Astrocyte (in vitro differentiated cells and primary cell): ENCODE data around the gene DMRTA2. TPM values are rescaled to one million over a fixed set of nuclear protein-coding genes. Genes with fewer than 3 reads are reported as not detected.

ENCODE experiments used
- DNase-seq: peaks from one replicate; pipeline ENCODE4 v3.0.0-alpha.2; 2010; ENCODE audit warnings: low read depth
- FAIRE-seq: peaks from 2 replicates; lab custom pipeline; 2011; peaks lifted over from hg19 to GRCh38; lab: Jason Lieb, UNC
- H2AFZ ChIP-seq: 2 replicates; pipeline ENCODE4 v1.6.0; 2012; ENCODE audit warnings: low read depth, low read length, inconsistent platforms
- H3K27ac ChIP-seq: 2 replicates; pipeline ENCODE4 v1.5.1; 2011; ENCODE audit warnings: low read depth, low read length, inconsistent platforms
- H3K27me3 ChIP-seq: 2 replicates; pipeline ENCODE4 v1.6.0; 2011; ENCODE audit warnings: low read length, inconsistent platforms; ENCODE audit not compliant: insufficient read depth
- H3K36me3 ChIP-seq: 2 replicates; pipeline ENCODE4 v1.5.1; 2011; ENCODE audit warnings: low read length, inconsistent platforms; ENCODE audit not compliant: insufficient read depth
- H3K4me1 ChIP-seq: 2 replicates; pipeline ENCODE4 v1.5.1; 2011; ENCODE audit warnings: low read length, inconsistent platforms; ENCODE audit not compliant: insufficient read depth
- H3K4me2 ChIP-seq: 2 replicates; pipeline ENCODE4 v1.6.0; 2012; ENCODE audit warnings: low read length, inconsistent platforms
- H3K4me3 ChIP-seq: 2 replicates; pipeline ENCODE4 v1.5.1; 2011; ENCODE audit warnings: low read depth, mild to moderate bottlenecking, low read length, inconsistent platforms; ENCODE audit not compliant: insufficient read depth
- H3K79me2 ChIP-seq: 2 replicates; pipeline ENCODE4 v1.6.0; 2012; ENCODE audit warnings: mild to moderate bottlenecking, low read length, inconsistent platforms; ENCODE audit not compliant: insufficient read depth
- H3K9ac ChIP-seq: 2 replicates; pipeline ENCODE4 v1.6.0; 2012; ENCODE audit warnings: mild to moderate bottlenecking, low read length, inconsistent platforms
- H3K9me3 ChIP-seq: 2 replicates; pipeline ENCODE4 v1.5.1; 2012; ENCODE audit warnings: low read depth, mild to moderate bottlenecking, low read length, inconsistent platforms; ENCODE audit not compliant: insufficient read depth
- H4K20me1 ChIP-seq: 2 replicates; pipeline ENCODE4 v1.6.0; 2012; ENCODE audit warnings: low read length, inconsistent platforms; ENCODE audit not compliant: insufficient read depth
- H3K27ac Mint-ChIP-seq: one replicate; pipeline ENCODE4 v1.8.0; 2021; ENCODE audit warnings: mild to moderate bottlenecking, mixed read lengths; ENCODE audit not compliant: unreplicated experiment
- H3K27me3 Mint-ChIP-seq: one replicate; pipeline ENCODE4 v1.8.0; 2021; ENCODE audit warnings: low read depth, mixed read lengths; ENCODE audit not compliant: unreplicated experiment
- H3K36me3 Mint-ChIP-seq: one replicate; pipeline ENCODE4 v1.8.0; 2021; ENCODE audit warnings: low read depth, mixed read lengths; ENCODE audit not compliant: unreplicated experiment
- H3K4me1 Mint-ChIP-seq: one replicate; pipeline ENCODE4 v1.8.0; 2021; ENCODE audit warnings: low read depth, mixed read lengths; ENCODE audit not compliant: unreplicated experiment
- H3K4me3 Mint-ChIP-seq: one replicate; pipeline ENCODE4 v1.8.0; 2021; ENCODE audit warnings: mild to moderate bottlenecking, moderate library complexity, mixed read lengths; ENCODE audit not compliant: unreplicated experiment
- H3K9me3 Mint-ChIP-seq: one replicate; pipeline ENCODE4 v1.8.0; 2021; ENCODE audit warnings: mild to moderate bottlenecking, mixed read lengths; ENCODE audit not compliant: unreplicated experiment
- EZH2 ChIP-seq: IDR thresholded peaks from 2 replicates; pipeline ENCODE4 v1.6.1; 2012; ENCODE audit warnings: mild to moderate bottlenecking, low read length, inconsistent platforms; ENCODE audit not compliant: insufficient read depth
- total RNA-seq: library from RNA; stranded (reverse); gene quantifications from 2 replicates; pipeline ENCODE4 v1.2.1, GENCODE V29; 2021
- TF ChIP-seq, protein P1 (sequence below): IDR thresholded peaks from 2 replicates; pipeline ENCODE4 v1.5.1; 2011; ENCODE audit warnings: low read depth, mild to moderate bottlenecking, inconsistent platforms, low read length, moderate library complexity; ENCODE audit not compliant: insufficient read depth

Gene DMRTA2
- total RNA-seq, 1 donor from 2014 or later = not detected

DNA sequence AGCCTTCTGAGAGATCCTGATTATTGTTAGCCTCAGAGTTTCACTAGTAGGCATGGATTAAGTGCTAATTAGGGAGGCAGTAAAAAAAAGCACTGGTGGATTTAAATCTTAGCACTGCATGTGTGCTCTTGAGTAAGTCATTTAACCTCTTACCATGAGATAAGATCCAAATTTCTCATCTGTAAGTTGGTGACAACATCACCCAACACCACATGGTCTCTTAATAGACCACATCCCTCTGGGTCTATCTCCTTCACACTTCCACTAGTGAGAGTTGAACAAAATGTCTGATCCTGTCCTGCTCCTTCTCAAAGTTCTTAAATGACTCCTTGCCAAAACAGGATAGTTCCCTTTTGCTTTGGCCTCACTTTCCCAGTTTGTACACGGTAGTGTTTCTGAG, 29.5 kb upstream of the DMRTA2 start:
- H3K4me3 Mint-ChIP-seq = no peak overlapping the region
- H3K9me3 Mint-ChIP-seq = no peaks in the 10 kb centered on the region
- Histone ChIP-seq H3K9ac (no peak overlapping the region), H3K4me3 (no peak overlapping the region), H3K79me2 (no peaks in the 10 kb centered on the region), H3K27ac (no peak overlapping the region), H2AFZ (no peak overlapping the region), H3K36me3 (no peaks in the 10 kb centered on the region), H3K4me1 (no peaks in the 10 kb centered on the region), H3K4me2 (no peak overlapping the region), H4K20me1 (no peaks in the 10 kb centered on the region), H3K9me3 (no peaks in the 10 kb centered on the region), H3K27me3 (no peaks in the 10 kb centered on the region)
- DNase-seq = no peak
- no peaks in the 10 kb centered on the region for H3K36me3 Mint-ChIP-seq
- no peak overlapping the region for H3K27ac Mint-ChIP-seq
- H3K27me3 Mint-ChIP-seq = peaks cover 2% of the 10 kb centered on the region
- H3K4me1 Mint-ChIP-seq = no peaks in the 10 kb centered on the region
- no peak for TF ChIP-seq EZH2
- TF ChIP-seq, protein P1, sequence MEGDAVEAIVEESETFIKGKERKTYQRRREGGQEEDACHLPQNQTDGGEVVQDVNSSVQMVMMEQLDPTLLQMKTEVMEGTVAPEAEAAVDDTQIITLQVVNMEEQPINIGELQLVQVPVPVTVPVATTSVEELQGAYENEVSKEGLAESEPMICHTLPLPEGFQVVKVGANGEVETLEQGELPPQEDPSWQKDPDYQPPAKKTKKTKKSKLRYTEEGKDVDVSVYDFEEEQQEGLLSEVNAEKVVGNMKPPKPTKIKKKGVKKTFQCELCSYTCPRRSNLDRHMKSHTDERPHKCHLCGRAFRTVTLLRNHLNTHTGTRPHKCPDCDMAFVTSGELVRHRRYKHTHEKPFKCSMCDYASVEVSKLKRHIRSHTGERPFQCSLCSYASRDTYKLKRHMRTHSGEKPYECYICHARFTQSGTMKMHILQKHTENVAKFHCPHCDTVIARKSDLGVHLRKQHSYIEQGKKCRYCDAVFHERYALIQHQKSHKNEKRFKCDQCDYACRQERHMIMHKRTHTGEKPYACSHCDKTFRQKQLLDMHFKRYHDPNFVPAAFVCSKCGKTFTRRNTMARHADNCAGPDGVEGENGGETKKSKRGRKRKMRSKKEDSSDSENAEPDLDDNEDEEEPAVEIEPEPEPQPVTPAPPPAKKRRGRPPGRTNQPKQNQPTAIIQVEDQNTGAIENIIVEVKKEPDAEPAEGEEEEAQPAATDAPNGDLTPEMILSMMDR = no peak
- FAIRE-seq = no peak

DNA sequence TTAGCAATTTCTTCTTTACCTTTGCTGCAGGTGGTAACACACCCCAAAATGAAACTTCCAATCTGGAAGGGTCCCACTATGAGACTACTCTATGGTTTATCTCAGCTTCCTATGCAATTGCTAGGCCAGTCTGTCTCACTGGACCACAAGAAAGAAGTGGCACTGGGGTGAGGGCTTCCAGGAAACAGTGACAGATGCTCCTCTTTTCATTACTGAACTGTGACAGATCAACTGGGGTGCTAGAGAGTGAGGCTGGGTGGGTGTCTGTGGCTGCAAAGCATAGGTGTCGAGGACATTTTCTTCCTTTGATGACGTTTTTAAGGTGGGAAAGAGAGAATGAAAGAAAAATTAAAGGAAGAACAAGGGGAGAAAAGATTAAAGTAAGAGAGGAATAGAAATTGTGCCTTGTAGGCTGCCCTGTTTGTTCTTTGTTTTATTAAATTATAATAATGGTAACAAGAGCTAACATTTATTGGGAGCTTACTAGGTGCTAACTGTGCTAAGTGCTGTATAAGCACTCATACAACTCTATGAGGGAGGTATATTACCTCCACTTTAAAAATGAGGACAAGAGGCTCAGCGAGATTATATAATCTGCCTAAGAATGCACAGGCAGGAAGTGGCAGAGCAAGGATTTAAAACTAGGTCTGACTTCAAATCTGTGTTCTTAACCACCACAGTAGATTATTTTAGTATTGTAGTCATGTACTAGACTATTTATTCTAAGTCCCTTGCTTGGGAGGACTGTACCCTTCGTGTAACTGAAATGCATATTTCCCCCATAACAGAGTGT, 27.8 kb upstream of the DMRTA2 start:
- Histone ChIP-seq H3K79me2 (no peaks in the 10 kb centered on the region), H3K9me3 (no peaks in the 10 kb centered on the region), H3K4me3 (no peak overlapping the region), H3K27ac (no peak overlapping the region), H3K4me2 (no peak overlapping the region), H3K36me3 (no peaks in the 10 kb centered on the region), H3K27me3 (no peaks in the 10 kb centered on the region), H3K4me1 (no peaks in the 10 kb centered on the region), H2AFZ (no peak overlapping the region), H4K20me1 (no peaks in the 10 kb centered on the region), H3K9ac (no peak overlapping the region)
- Mint-ChIP-seq H3K9me3 (no peaks in the 10 kb centered on the region), H3K27ac (no peak overlapping the region), H3K36me3 (no peaks in the 10 kb centered on the region), H3K27me3 (peaks cover 2% of the 10 kb centered on the region), H3K4me1 (no peaks in the 10 kb centered on the region), H3K4me3 (no peak overlapping the region)
- TF ChIP-seq, protein P1 = no peak
- no peak for TF ChIP-seq EZH2
- no peak for DNase-seq
- no peak for FAIRE-seq

DNA sequence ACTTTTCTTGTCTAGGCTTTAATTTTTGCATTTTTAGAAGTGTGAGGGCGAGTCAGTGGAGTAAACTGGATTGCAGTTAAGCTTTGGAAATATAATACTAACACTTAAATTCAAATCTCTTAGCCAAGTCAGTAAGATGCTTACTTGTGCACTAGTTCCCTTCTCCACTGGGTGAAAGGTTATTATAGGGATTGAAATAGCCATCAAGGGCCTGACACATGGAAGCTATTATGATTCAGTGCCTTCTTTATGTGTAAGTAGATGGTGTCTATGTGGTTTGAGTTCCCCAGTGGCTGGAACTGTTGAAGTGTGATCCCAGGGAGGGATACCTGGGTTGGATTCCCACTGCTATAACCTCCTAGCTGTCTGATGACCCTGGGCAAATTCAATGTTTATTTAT, 24.7 kb upstream of the DMRTA2 start:
- no peaks in the 10 kb centered on the region for H3K9me3 Mint-ChIP-seq
- H3K27ac ChIP-seq = no peak overlapping the region
- DNase-seq = no peak
- no peaks in the 10 kb centered on the region for H3K4me1 ChIP-seq
- H3K79me2 ChIP-seq = no peaks in the 10 kb centered on the region
- no peak overlapping the region for H3K4me3 ChIP-seq
- H2AFZ ChIP-seq = no peak overlapping the region
- no peak overlapping the region for H3K4me2 ChIP-seq
- no peaks in the 10 kb centered on the region for H3K36me3 ChIP-seq
- H3K36me3 Mint-ChIP-seq = peaks cover 4% of the 10 kb centered on the region
- no peaks in the 10 kb centered on the region for H3K27me3 Mint-ChIP-seq
- no peak overlapping the region for H3K27ac Mint-ChIP-seq
- H4K20me1 ChIP-seq = no peaks in the 10 kb centered on the region
- no peaks in the 10 kb centered on the region for H3K27me3 ChIP-seq
- H3K9me3 ChIP-seq = no peaks in the 10 kb centered on the region
- H3K4me1 Mint-ChIP-seq = no peaks in the 10 kb centered on the region
- TF ChIP-seq EZH2 = no peak
- TF ChIP-seq, protein P1 = no peak
- no peak overlapping the region for H3K4me3 Mint-ChIP-seq
- H3K9ac ChIP-seq = no peak overlapping the region
- no peak for FAIRE-seq
